NT2/D1 (cell line): Measurements from ENCODE around the gene ITGA1.

Experiments used
- DNase-seq: peaks from one replicate; pipeline ENCODE4 v3.0.0-alpha.2; 2011; ENCODE audit warnings: low read depth, low spot score
- H3K27me3 ChIP-seq: 2 replicates; pipeline ENCODE4 v1.6.0; 2011; ENCODE audit warnings: mild to moderate bottlenecking; ENCODE audit not compliant: insufficient read length, insufficient read depth
- H3K36me3 ChIP-seq: 2 replicates; pipeline ENCODE4 v1.6.1; 2011; ENCODE audit warnings: mild to moderate bottlenecking, low read length, mixed read lengths; ENCODE audit not compliant: insufficient read depth, insufficient read length
- H3K4me1 ChIP-seq: 2 replicates; pipeline ENCODE4 v1.5.1; 2011; ENCODE audit not compliant: insufficient read depth, insufficient read length
- H3K4me3 ChIP-seq: 2 replicates; pipeline ENCODE4 v1.5.1; 2011; ENCODE audit warnings: low read depth; ENCODE audit not compliant: insufficient read length
- H3K9ac ChIP-seq: 2 replicates; pipeline ENCODE4 v1.6.0; 2011; ENCODE audit warnings: low read depth; ENCODE audit not compliant: insufficient read length
- H3K9me3 ChIP-seq: 2 replicates; pipeline ENCODE4 v1.5.1; 2011; ENCODE audit warnings: mild to moderate bottlenecking, low read length; ENCODE audit not compliant: insufficient read depth
- SUZ12 ChIP-seq: IDR thresholded peaks from 2 replicates; pipeline ENCODE4 v1.6.1; 2011; ENCODE audit not compliant: insufficient read length, insufficient read depth; ENCODE audit errors: extremely low read depth
- YY1 ChIP-seq: IDR thresholded peaks from 2 replicates; pipeline ENCODE4 v1.6.1; 2011; ENCODE audit not compliant: insufficient read length, insufficient read depth
- ZNF274 ChIP-seq: IDR thresholded peaks from 2 replicates; pipeline ENCODE4 v1.6.1; 2011; ENCODE audit warnings: mild to moderate bottlenecking, low read depth, low read length

ITGA1 gene

GRCh38 chr5:52892242-52892878 is 104.6 kb downstream of the ITGA1 start:
- Histone ChIP-seq H3K9me3 (no peaks in the 10 kb centered on the region), H3K4me3 (no peak overlapping the region), H3K36me3 (peaks cover 3% of the 10 kb centered on the region), H3K9ac (no peak overlapping the region), H3K4me1 (no peaks in the 10 kb centered on the region), H3K27me3 (no peaks in the 10 kb centered on the region)
- DNase-seq = no peak
- TF ChIP-seq ZNF274 = no peak

DNA sequence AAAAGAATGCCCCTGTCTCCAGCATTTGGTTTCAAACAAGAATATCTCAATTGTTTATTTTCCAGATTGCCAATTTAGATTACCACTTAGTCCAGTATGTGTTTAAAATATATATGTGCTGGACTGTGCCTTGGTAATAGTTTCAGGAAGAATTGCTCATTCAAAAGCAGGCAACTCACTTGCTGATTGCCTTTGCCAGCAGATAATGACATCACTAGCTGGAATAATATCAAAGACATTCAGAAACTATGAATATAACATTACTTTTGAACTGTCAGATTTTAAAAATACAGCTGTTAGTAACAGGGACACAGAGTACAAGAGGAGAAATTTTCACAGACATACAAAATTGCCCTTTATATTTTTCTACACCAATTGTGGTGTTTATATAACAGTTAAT is 105.4 kb downstream of the ITGA1 start:
- Histone ChIP-seq H3K36me3 (peaks cover 3% of the 10 kb centered on the region), H3K4me3 (no peak overlapping the region), H3K9me3 (no peaks in the 10 kb centered on the region), H3K4me1 (no peaks in the 10 kb centered on the region), H3K9ac (no peak overlapping the region), H3K27me3 (no peaks in the 10 kb centered on the region)
- TF ChIP-seq ZNF274 = no peak
- TF ChIP-seq SUZ12 = no peak
- TF ChIP-seq YY1 = no peak
- DNase-seq = no peak

- TF ChIP-seq SUZ12 (no peak), YY1 (no peak), ZNF274 (no peak)
- Histone ChIP-seq H3K27me3 (no peaks in the 10 kb centered on the region), H3K9me3 (no peaks in the 10 kb centered on the region), H3K4me3 (no peak overlapping the region), H3K36me3 (no peaks in the 10 kb centered on the region), H3K4me1 (no peaks in the 10 kb centered on the region), H3K9ac (no peak overlapping the region)
- no peak for DNase-seq
Measured at GRCh38 chr5:52893863-52894262, 106.1 kb downstream of the ITGA1 start.

GRCh38 chr5:52894451-52894850 is 106.7 kb downstream of the ITGA1 start:
- Histone ChIP-seq H3K36me3 (no peaks in the 10 kb centered on the region), H3K27me3 (no peaks in the 10 kb centered on the region), H3K4me3 (no peak overlapping the region), H3K9me3 (no peaks in the 10 kb centered on the region), H3K4me1 (no peaks in the 10 kb centered on the region), H3K9ac (no peak overlapping the region)
- no peak for TF ChIP-seq ZNF274
- no peak for TF ChIP-seq SUZ12
- TF ChIP-seq YY1 = no peak
- no peak for DNase-seq

- DNase-seq = no peak
- H3K4me1 ChIP-seq = no peaks in the 10 kb centered on the region
- TF ChIP-seq SUZ12 = no peak
Measured at GRCh38 chr5:52895075-52895474, 107.4 kb downstream of the ITGA1 start.

GRCh38 chr5:52895572-52896413 is 108.1 kb downstream of the ITGA1 start:
- no peak for DNase-seq
- no peak for TF ChIP-seq SUZ12
- no peak for TF ChIP-seq ZNF274
- TF ChIP-seq YY1 = no peak
- Histone ChIP-seq H3K9ac (no peak overlapping the region), H3K36me3 (no peaks in the 10 kb centered on the region), H3K4me3 (no peak overlapping the region), H3K9me3 (no peaks in the 10 kb centered on the region), H3K27me3 (no peaks in the 10 kb centered on the region), H3K4me1 (no peaks in the 10 kb centered on the region)

More at GRCh38 chr5:52895075-52895474, 107.4 kb downstream of the ITGA1 start:
- Histone ChIP-seq H3K36me3 (no peaks in the 10 kb centered on the region), H3K9me3 (no peaks in the 10 kb centered on the region), H3K27me3 (no peaks in the 10 kb centered on the region), H3K9ac (no peak overlapping the region), H3K4me3 (no peak overlapping the region)

DNA sequence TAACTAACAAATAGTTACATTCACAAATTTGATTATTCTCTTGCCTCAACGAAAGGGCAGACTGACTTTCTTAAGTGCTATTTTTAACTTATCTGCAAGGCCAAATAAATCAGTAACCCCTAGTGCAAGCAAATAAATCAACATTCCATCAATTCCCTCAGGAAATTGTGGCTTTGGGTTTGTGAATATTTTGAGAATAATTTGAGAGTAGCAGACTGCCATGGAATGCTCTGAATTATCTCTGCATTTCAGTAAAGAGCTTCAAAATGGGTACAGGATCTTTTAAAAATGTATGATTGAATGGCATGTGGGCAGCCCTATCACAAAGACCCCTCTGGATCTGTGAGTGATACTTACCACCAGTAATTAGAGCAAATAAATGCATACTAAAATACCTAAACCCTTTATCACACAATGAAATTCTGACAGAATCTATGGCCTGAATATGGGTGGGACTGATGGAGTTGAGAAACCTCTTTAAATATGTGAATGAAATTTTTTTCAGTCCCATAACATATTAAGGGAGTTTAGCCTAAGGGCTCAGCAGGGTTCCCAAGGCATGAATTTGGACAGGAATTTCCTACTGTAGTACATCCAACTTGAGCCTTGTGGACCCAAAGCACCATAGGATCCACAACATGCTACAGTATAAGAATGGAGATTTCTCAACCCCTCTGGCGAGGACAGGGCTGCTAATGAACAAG is 109.0 kb downstream of the ITGA1 start:
- no peaks in the 10 kb centered on the region for H3K9me3 ChIP-seq
- H3K4me1 ChIP-seq = no peaks in the 10 kb centered on the region
- H3K36me3 ChIP-seq = no peaks in the 10 kb centered on the region
- TF ChIP-seq ZNF274 (no peak), YY1 (no peak), SUZ12 (no peak)
- no peaks in the 10 kb centered on the region for H3K27me3 ChIP-seq
- no peak overlapping the region for H3K9ac ChIP-seq
- no peak overlapping the region for H3K4me3 ChIP-seq
- no peak for DNase-seq
